Measurements from ENCODE around the gene SMIM35. TPM values are rescaled to one million over a fixed set of nuclear protein-coding genes. Genes with fewer than 3 reads are reported as not detected.

The SMIM35 gene
- total and polyA plus RNA-seq, 2 of the 4 experiments (the other 2 are of a cell fraction) = not detected

- Histone ChIP-seq H4K91ac (ENCODE audit: insufficient read depth, low read depth, low read length) (no peak overlapping the region), H4K8ac (ENCODE audit: low read depth in 2 of 2, low read length in 2 of 2) (no peak overlapping the region), H3K27me3 (ENCODE audit: control insufficient read depth, insufficient read depth, low read length) (no peaks in the 10 kb centered on the region), H2BK15ac (ENCODE audit: low read depth, low read length) (no peak overlapping the region), H4K5ac (ENCODE audit: low read depth, low read length) (no peak overlapping the region), H2AFZ (replicated peaks; ENCODE audit: low read length, poor library complexity) (no peak overlapping the region), H3K4me2 (ENCODE audit: low read depth, low read length) (no peak overlapping the region), H4K20me1 (ENCODE audit: insufficient read depth, low read length) (no peaks in the 10 kb centered on the region), H2BK20ac (ENCODE audit: low read depth, low read length) (no peak overlapping the region), H3K9ac (ENCODE audit: low read depth, low read length) (no peak overlapping the region), H3K9me1 (ENCODE audit: insufficient read depth, low read length) (no peaks in the 10 kb centered on the region), H3K14ac (replicated peaks; ENCODE audit: low read depth, low read length) (no peak overlapping the region), H2BK5ac (ENCODE audit: low read depth, low read length, poor library complexity, severe bottlenecking) (no peak overlapping the region), H3K79me1 (ENCODE audit: low read depth in 1 of 2, low read length in 2 of 2) (no peaks in the 10 kb centered on the region), H3K9me3 (ENCODE audit: control insufficient read depth, insufficient read depth, low read length) (no peaks in the 10 kb centered on the region), H2AK5ac (ENCODE audit: low read depth, low read length) (no peak overlapping the region), H3K4me1 (ENCODE audit: control insufficient read depth, insufficient read depth, low read length) (no peaks in the 10 kb centered on the region), H3K18ac (ENCODE audit: low read depth, low read length) (no peak overlapping the region), H3K4ac (ENCODE audit: low read depth, low read length) (no peak overlapping the region), H3K56ac (ENCODE audit: extremely low read depth, insufficient read depth, low read length) (no peak overlapping the region), H3K23ac (ENCODE audit: low read depth, low read length) (no peak overlapping the region), H2BK120ac (ENCODE audit: low read depth, low read length) (no peak overlapping the region), H3K36me3 (ENCODE audit: control insufficient read depth, insufficient read depth, low read length) (no peaks in the 10 kb centered on the region), H3K4me3 (ENCODE audit: insufficient read depth, low read depth, low read length) (no peak overlapping the region), H2AK9ac (replicated peaks; ENCODE audit: low read depth, low read length, poor library complexity) (peak overlapping the region; percentile 24), H3K27ac (ENCODE audit: insufficient read depth, low read length) (no peak overlapping the region)
- ChIA-PET CTCF (no interaction called here), POLR2A (ENCODE audit: unreplicated experiment) (no interaction called here)
- TF ChIP-seq, protein P1, sequence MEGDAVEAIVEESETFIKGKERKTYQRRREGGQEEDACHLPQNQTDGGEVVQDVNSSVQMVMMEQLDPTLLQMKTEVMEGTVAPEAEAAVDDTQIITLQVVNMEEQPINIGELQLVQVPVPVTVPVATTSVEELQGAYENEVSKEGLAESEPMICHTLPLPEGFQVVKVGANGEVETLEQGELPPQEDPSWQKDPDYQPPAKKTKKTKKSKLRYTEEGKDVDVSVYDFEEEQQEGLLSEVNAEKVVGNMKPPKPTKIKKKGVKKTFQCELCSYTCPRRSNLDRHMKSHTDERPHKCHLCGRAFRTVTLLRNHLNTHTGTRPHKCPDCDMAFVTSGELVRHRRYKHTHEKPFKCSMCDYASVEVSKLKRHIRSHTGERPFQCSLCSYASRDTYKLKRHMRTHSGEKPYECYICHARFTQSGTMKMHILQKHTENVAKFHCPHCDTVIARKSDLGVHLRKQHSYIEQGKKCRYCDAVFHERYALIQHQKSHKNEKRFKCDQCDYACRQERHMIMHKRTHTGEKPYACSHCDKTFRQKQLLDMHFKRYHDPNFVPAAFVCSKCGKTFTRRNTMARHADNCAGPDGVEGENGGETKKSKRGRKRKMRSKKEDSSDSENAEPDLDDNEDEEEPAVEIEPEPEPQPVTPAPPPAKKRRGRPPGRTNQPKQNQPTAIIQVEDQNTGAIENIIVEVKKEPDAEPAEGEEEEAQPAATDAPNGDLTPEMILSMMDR (conservative IDR thresholded peaks at IDR 0.05; ENCODE audit: low read depth, low read length) = no peak
- TF ChIP-seq BHLHE40 (IDR thresholded peaks at IDR 0.05; ENCODE audit: low read depth, low read length) (no peak), SMC3 (IDR thresholded peaks at IDR 0.05; ENCODE audit: low read depth, low read length) (no peak), RAD21 (IDR thresholded peaks at IDR 0.05; ENCODE audit: low read length) (no peak), MXI1 (IDR thresholded peaks at IDR 0.05; ENCODE audit: borderline replicate concordance, low read depth, low read length) (no peak), NFE2L2 (IDR thresholded peaks at IDR 0.05; ENCODE audit: low read depth, low read length) (no peak), MAFK (IDR thresholded peaks at IDR 0.05; ENCODE audit: low read depth, low read length) (no peak), FOS (IDR thresholded peaks at IDR 0.05; ENCODE audit: low read depth, low read length) (no peak), POLR2A (IDR thresholded peaks at IDR 0.05; ENCODE audit: low read depth, low read length) (no peak), MAZ (IDR thresholded peaks at IDR 0.05; ENCODE audit: borderline replicate concordance, low read depth, low read length) (no peak)
- intact Hi-C loops (cut with micrococcal nuclease) = no loop called here
- DNase-seq (no peak), ATAC-seq (ENCODE audit: low read depth) (no peak)
- in situ Hi-C loops (cut with MboI; ENCODE audit: low sequenced_read_pairs) = no loop called here
- 60% methylated on average over 1 of the region's 3 CpGs; no CpG with 5 or more reads in 1 of the 2 experiments for WGBS, 2 experiments (ENCODE audit: extremely low coverage in 2 of 2, insufficient read length in 1 of 2)
- dilution Hi-C loops (cut with HindIII; ENCODE audit: low sequenced_read_pairs, unreplicated experiment) = no loop called here
- BruUV-seq (replicated peaks) = no TSS peak
Measured at GRCh38 chr11:117999354-117999993, 87.3 kb downstream of the SMIM35 start.
